C4-2B (cell line): ENCODE data around the gene WDR82.

Source experiments
- H3K27ac ChIP-seq: fragments of 450-650 bp; 2 replicates; pipeline ENCODE4 v1.5.1; 2017
- CTCF ChIP-seq: fragments of 450-650 bp; conservative IDR thresholded peaks from 2 replicates; pipeline ENCODE4 v1.5.1; 2017; ENCODE audit warnings: mild to moderate bottlenecking
- ZFX ChIP-seq: fragments of 450-650 bp; IDR thresholded peaks from 2 replicates; pipeline ENCODE4 v1.6.1; 2017

The WDR82 gene

GRCh38 chr3:52270252-52270754 is 8.1 kb downstream of the WDR82 start:
- H3K27ac ChIP-seq: no peak overlapping the region
- TF ChIP-seq CTCF: no peak
- TF ChIP-seq ZFX: no peak

GRCh38 chr3:52269776-52270175 is 8.7 kb downstream of the WDR82 start:
- TF ChIP-seq CTCF: no peak
- TF ChIP-seq ZFX: no peak
- no peak overlapping the region for H3K27ac ChIP-seq

GRCh38 chr3:52268036-52268435 is 10.4 kb downstream of the WDR82 start:
- no peak overlapping the region for H3K27ac ChIP-seq
- TF ChIP-seq ZFX (no peak), CTCF (no peak)

DNA sequence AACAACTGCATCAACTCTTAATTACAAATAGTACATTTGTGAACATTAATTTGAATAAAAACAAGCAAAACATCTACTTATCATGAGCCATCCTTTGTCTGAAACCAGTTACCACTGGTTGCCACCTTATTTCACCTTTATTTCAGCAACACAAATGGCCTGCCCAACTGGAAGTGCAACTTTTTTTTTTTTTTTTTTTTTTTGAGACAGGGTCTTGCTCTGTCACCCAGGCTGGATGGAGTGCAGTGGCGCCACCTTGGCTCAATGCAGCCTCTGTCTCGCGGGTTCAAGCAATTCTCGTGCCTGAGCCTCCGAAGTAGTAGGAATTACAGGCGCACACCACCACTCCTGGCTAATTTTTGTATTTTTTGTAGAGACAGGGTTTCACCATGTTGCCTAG is 13.1 kb downstream of the WDR82 start:
- peak overlapping the region; percentile 54 for H3K27ac ChIP-seq
- TF ChIP-seq ZFX: no peak
- TF ChIP-seq CTCF: peak; percentile 28

DNA sequence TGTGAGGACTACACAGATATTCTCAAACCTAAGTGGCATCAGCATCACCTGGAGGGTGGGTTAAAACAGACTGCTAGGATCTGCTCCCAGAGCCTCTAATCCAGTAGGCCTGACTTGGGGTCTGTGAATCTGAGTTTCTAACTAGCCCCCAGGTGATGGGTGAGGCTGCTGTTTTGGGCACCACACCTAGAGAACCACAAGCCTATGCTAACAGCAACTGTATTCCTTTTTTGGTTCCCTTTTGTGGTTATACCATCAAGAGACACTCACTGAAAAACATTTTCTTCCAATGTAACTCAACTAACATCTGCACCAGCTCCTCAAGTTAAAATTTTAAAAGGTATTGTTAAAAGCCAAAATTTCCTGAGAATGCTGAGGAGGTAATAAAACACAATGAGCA is 16.0 kb downstream of the WDR82 start:
- H3K27ac ChIP-seq: no peak overlapping the region
- no peak for TF ChIP-seq ZFX
- no peak for TF ChIP-seq CTCF

DNA sequence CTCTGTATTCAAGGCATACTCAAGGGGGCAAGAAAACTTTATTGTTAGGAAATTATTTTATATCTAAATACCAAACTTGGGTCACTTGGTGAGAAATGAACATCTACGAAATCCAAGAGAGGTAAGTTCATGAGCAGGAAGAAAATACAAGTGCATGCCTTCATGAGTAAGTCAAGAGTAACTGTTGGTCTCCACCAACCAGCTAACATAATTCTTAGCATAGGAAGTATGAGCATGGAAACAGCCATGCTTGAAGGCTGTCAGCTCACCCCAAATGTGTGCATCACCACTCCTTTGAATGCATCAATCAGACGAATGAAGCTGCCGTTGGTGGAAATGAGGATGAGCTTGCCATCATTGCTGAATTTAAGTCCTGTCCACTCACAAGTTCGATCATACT is 19.0 kb downstream of the WDR82 start:
- TF ChIP-seq ZFX (no peak), CTCF (no peak)
- H3K27ac ChIP-seq: no peak overlapping the region

DNA sequence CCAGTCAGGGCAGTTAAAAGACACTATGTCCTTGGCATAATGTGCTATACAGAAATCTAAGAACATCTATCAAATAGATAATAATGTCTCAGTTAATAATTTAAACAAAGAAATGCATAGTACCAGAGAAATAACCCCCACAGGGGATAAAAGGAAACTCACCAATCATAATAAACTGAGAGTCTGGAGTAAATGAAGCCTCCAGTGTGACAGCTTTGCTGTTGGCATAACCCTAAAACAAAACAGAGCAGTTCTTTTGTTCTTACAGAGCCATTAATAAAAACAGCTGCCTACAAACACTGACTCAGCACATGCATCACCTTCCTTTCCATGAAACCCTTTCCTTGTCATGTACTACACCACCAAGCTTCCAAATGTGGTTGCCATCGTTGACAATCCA is 19.4 kb downstream of the WDR82 start:
- no peak overlapping the region for H3K27ac ChIP-seq
- TF ChIP-seq ZFX (no peak), CTCF (no peak)
